ENCODE results near the gene IL12RB2. TPM values are rescaled to one million over a fixed set of nuclear protein-coding genes. Genes with fewer than 3 reads are reported as not detected.
A peak's percentile ranks its signal among the peaks of the same experiment; 100 is the strongest.

The IL12RB2 gene
- total RNA-seq, 6 experiments from 2014 or later, result 0.12 to 1.3 (median 0.31) TPM

DNA sequence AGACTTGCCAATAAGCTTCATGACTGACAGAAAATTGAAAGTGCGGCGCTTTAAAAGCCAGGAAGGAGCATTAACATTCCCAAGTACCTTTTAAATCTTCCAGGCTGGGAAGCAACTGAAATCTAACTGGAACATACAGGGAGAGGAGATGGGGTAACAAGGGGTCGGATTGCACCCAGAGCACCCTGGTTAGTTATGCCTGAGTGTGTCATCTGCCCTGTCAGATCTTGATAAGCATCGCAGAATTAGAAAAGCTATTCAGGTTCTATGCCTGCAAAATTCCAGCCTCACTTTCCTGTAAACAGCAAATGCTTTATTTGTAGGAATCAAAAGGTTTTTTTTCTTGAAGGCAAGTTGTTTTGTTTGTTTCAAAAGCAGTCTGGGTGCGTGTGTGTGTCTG is 64.0 kb downstream of the IL12RB2 start:
- Histone ChIP-seq H3K9me3 (no peaks in the 10 kb centered on the region), H3K27ac (peak overlapping the region in 2 of 3 donors; percentile 3 to 80), H3K4me1 (peaks cover 0 to 23% (median 0%) of the 10 kb centered on the region in 4 donors), H3K36me3 (no peaks in the 10 kb centered on the region), H3K27me3 (no peaks in the 10 kb centered on the region), H3K4me3 (no peak overlapping the region)
- TF ChIP-seq POLR2A (IDR thresholded peaks at IDR 0.05) (no peak), CTCF (IDR thresholded peaks at IDR 0.05) (no peak)
- no peak for DNase-seq
- WGBS (ENCODE audit: insufficient coverage, low coverage, low lambda C conversion rate, missing lambda C conversion rate), result 57% methylated on average over 5 of the region's 5 CpGs
- intact Hi-C loops (cut with DNase I), result no loop called here
- ATAC-seq, result peak in 3 of 4 donors; percentile 20 to 57 (median 49)

GRCh38 chr1:67372136-67372535 is 64.5 kb downstream of the IL12RB2 start:
- Histone ChIP-seq H3K4me3 (no peak overlapping the region), H3K4me1 (peaks cover 0 to 23% (median 0%) of the 10 kb centered on the region in 4 donors), H3K27ac (peak overlapping the region in 1 of 3 donors; percentile 80), H3K36me3 (no peaks in the 10 kb centered on the region), H3K27me3 (no peaks in the 10 kb centered on the region), H3K9me3 (no peaks in the 10 kb centered on the region)
- TF ChIP-seq CTCF (IDR thresholded peaks at IDR 0.05), result no peak
- no peak for TF ChIP-seq POLR2A (IDR thresholded peaks at IDR 0.05)
- ATAC-seq, result no peak
- DNase-seq, result no peak
- 76% methylated on average over 3 of the region's 3 CpGs for WGBS (ENCODE audit: insufficient coverage, low coverage, low lambda C conversion rate, missing lambda C conversion rate)
- intact Hi-C loops (cut with DNase I), result no loop called here

- Histone ChIP-seq H3K4me1 (peaks cover 0 to 22% (median 0%) of the 10 kb centered on the region in 4 donors), H3K4me3 (no peak overlapping the region), H3K9me3 (no peaks in the 10 kb centered on the region), H3K27me3 (no peaks in the 10 kb centered on the region), H3K36me3 (no peaks in the 10 kb centered on the region), H3K27ac (peak overlapping the region in 1 of 3 donors; percentile 4)
- intact Hi-C loops (cut with DNase I), result no loop called here
- DNase-seq (no peak), ATAC-seq (no peak)
- TF ChIP-seq POLR2A (IDR thresholded peaks at IDR 0.05) (no peak), CTCF (IDR thresholded peaks at IDR 0.05) (no peak)
Observed at GRCh38 chr1:67372898-67373297, 65.2 kb downstream of the IL12RB2 start.

DNA sequence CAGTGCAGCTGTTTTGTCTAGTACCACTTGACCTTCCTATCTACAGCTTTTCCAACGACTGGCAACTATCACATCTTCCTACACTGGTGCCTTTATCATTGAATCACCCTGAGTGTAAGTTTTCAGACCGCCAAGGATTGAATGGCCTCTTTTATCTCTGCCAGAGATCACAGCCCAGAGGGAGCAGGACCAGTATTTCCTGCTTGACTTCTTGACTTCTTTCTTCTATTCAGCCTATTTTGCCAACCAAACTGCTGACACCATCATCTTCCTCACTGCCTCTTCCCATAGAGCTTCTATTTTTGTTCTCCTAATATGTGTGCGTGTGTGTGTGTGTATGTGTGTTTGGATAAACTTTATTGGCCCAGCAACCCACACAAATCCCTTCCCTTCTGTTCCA is 68.7 kb downstream of the IL12RB2 start:
- no peaks in the 10 kb centered on the region for H3K36me3 ChIP-seq
- TF ChIP-seq POLR2A (IDR thresholded peaks at IDR 0.05), result no peak
- no peak for TF ChIP-seq CTCF (IDR thresholded peaks at IDR 0.05)
- intact Hi-C loops (cut with DNase I), result no loop called here
- no peaks in the 10 kb centered on the region for H3K9me3 ChIP-seq
- H3K4me1 ChIP-seq, result peaks cover 0 to 6% (median 0%) of the 10 kb centered on the region in 4 donors
- H3K4me3 ChIP-seq, result no peak overlapping the region
- no peak overlapping the region for H3K27ac ChIP-seq
- ATAC-seq, result no peak
- no peaks in the 10 kb centered on the region for H3K27me3 ChIP-seq
- no peak for DNase-seq
- 68% methylated on average over 3 of the region's 3 CpGs for WGBS (ENCODE audit: insufficient coverage, low coverage, low lambda C conversion rate, missing lambda C conversion rate)

- intact Hi-C loops (cut with DNase I), result no loop called here
- no peaks in the 10 kb centered on the region for H3K27me3 ChIP-seq
- no peak for DNase-seq
- H3K9me3 ChIP-seq, result no peaks in the 10 kb centered on the region
- H3K4me1 ChIP-seq, result no peaks in the 10 kb centered on the region
- no peak overlapping the region for H3K4me3 ChIP-seq
- WGBS (ENCODE audit: insufficient coverage, low coverage, low lambda C conversion rate, missing lambda C conversion rate), result 100% methylated on average over 1 of the region's 1 CpG
- ATAC-seq, result no peak
- no peak overlapping the region for H3K27ac ChIP-seq
- H3K36me3 ChIP-seq, result no peaks in the 10 kb centered on the region
- TF ChIP-seq CTCF (IDR thresholded peaks at IDR 0.05), result no peak
- no peak for TF ChIP-seq POLR2A (IDR thresholded peaks at IDR 0.05)
Observed at GRCh38 chr1:67377253-67377652, 69.6 kb downstream of the IL12RB2 start.
